Ishikawa (cell line): ENCODE results near the gene MAFF.

Experiments used
- CREB1 ChIP-seq: IDR thresholded peaks from 2 replicates; pipeline ENCODE4 v1.6.1; 2012; ENCODE audit warnings: low read depth
- EGR1 ChIP-seq: IDR thresholded peaks from 2 replicates; pipeline ENCODE4 v1.6.1; 2012
- EP300 ChIP-seq: IDR thresholded peaks from 2 replicates; pipeline ENCODE4 v1.6.1; 2012; ENCODE audit warnings: borderline replicate concordance
- MAX ChIP-seq: IDR thresholded peaks from 2 replicates; pipeline ENCODE4 v1.6.1; 2012
- RAD21 ChIP-seq: IDR thresholded peaks from 2 replicates; pipeline ENCODE4 v1.6.1; 2012; ENCODE audit warnings: low read depth
- TAF1 ChIP-seq: IDR thresholded peaks from 2 replicates; pipeline ENCODE4 v1.6.1; 2012; ENCODE audit warnings: low read depth, mild to moderate bottlenecking
- TCF12 ChIP-seq: IDR thresholded peaks from 2 replicates; pipeline ENCODE4 v1.6.1; 2012; ENCODE audit warnings: low read depth
- YY1 ChIP-seq: IDR thresholded peaks from 2 replicates; pipeline ENCODE4 v1.6.1; 2012; ENCODE audit warnings: low read depth
- ZBTB7A ChIP-seq: IDR thresholded peaks from 2 replicates; pipeline ENCODE4 v1.6.1; 2012; ENCODE audit warnings: low read depth
- TF ChIP-seq, protein P1 (sequence below): IDR thresholded peaks from 2 replicates; pipeline ENCODE4 v1.6.1; 2012; ENCODE audit warnings: low read depth, mild to moderate bottlenecking

- TF ChIP-seq ZBTB7A = 0 out of 2 replicates have a peak, but pooled peaks have one; percentile 33
- TF ChIP-seq RAD21 = no peak
- TF ChIP-seq, protein P1, sequence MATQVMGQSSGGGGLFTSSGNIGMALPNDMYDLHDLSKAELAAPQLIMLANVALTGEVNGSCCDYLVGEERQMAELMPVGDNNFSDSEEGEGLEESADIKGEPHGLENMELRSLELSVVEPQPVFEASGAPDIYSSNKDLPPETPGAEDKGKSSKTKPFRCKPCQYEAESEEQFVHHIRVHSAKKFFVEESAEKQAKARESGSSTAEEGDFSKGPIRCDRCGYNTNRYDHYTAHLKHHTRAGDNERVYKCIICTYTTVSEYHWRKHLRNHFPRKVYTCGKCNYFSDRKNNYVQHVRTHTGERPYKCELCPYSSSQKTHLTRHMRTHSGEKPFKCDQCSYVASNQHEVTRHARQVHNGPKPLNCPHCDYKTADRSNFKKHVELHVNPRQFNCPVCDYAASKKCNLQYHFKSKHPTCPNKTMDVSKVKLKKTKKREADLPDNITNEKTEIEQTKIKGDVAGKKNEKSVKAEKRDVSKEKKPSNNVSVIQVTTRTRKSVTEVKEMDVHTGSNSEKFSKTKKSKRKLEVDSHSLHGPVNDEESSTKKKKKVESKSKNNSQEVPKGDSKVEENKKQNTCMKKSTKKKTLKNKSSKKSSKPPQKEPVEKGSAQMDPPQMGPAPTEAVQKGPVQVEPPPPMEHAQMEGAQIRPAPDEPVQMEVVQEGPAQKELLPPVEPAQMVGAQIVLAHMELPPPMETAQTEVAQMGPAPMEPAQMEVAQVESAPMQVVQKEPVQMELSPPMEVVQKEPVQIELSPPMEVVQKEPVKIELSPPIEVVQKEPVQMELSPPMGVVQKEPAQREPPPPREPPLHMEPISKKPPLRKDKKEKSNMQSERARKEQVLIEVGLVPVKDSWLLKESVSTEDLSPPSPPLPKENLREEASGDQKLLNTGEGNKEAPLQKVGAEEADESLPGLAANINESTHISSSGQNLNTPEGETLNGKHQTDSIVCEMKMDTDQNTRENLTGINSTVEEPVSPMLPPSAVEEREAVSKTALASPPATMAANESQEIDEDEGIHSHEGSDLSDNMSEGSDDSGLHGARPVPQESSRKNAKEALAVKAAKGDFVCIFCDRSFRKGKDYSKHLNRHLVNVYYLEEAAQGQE = no peak
- TF ChIP-seq EP300 = no peak
- no peak for TF ChIP-seq CREB1
- TF ChIP-seq TCF12 = no peak
- TF ChIP-seq MAX = peak; percentile 37; the same call in 1 of the 2 replicates
- peak; percentile 99 for TF ChIP-seq YY1
- peak; percentile 53 for TF ChIP-seq EGR1
- TF ChIP-seq TAF1 = peak; percentile 57; the same call in 1 of the 2 replicates
Observed at GRCh38 chr22:38181453-38182200, 20.2 kb upstream of the MAFF start, which contains the start of gene PLA2G6.
